Keratinocyte (primary cell): Measurements from ENCODE around the gene DCST1.
A peak's percentile ranks its signal among the peaks of the same experiment; 100 is the strongest.

ENCODE experiments used
- EZH2 ChIP-seq: IDR thresholded peaks from one replicate; pipeline ENCODE4 v1.6.1; 2012; ENCODE audit warnings: inconsistent platforms, mild to moderate bottlenecking, low read length, moderate library complexity
- TF ChIP-seq, protein P1 (sequence below), 3 experiments: IDR thresholded peaks in 1 of 3; conservative IDR thresholded peaks in 1 of 3; optimal IDR thresholded peaks in 1 of 3; 2 replicates in 2 of 3; 3 replicates in 1 of 3; pipeline versions ENCODE3 to v1.5.1; 2011; ENCODE audit warnings: low read length in 3 of 3, mild to moderate bottlenecking in 3 of 3, moderate library complexity in 2 of 3, control low read depth in 1 of 3, inconsistent platforms in 1 of 3; ENCODE audit not compliant: insufficient read depth in 2 of 3; ENCODE audit errors: extremely low read depth in 1 of 3

- TF ChIP-seq, protein P1, sequence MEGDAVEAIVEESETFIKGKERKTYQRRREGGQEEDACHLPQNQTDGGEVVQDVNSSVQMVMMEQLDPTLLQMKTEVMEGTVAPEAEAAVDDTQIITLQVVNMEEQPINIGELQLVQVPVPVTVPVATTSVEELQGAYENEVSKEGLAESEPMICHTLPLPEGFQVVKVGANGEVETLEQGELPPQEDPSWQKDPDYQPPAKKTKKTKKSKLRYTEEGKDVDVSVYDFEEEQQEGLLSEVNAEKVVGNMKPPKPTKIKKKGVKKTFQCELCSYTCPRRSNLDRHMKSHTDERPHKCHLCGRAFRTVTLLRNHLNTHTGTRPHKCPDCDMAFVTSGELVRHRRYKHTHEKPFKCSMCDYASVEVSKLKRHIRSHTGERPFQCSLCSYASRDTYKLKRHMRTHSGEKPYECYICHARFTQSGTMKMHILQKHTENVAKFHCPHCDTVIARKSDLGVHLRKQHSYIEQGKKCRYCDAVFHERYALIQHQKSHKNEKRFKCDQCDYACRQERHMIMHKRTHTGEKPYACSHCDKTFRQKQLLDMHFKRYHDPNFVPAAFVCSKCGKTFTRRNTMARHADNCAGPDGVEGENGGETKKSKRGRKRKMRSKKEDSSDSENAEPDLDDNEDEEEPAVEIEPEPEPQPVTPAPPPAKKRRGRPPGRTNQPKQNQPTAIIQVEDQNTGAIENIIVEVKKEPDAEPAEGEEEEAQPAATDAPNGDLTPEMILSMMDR (optimal IDR thresholded peaks at IDR 0.05 in 1 of 3, IDR thresholded peaks at IDR 0.05 in 1 of 3, conservative IDR thresholded peaks at IDR 0.05 in 1 of 3; ENCODE audit: extremely low read depth in 1 of 3, insufficient read depth in 2 of 3, low read length in 3 of 3) = peak in 2 of 3 experiments; percentile 78 to 79
- TF ChIP-seq EZH2 = no peak
Measured at GRCh38 chr1:155044812-155045657, 11.4 kb downstream of the DCST1 start.
